Spleen (tissue), 11 donors: Measurements from ENCODE around the gene TRPM8. TPM values are rescaled to one million over a fixed set of nuclear protein-coding genes. Genes with fewer than 3 reads are reported as not detected.

Experiments used
- DNase-seq: peaks from one replicate; pipeline ENCODE4 v3.0.0-alpha.2; 2020
- H3K27ac ChIP-seq, 8 donors: fragments of 200-600 bp; sonication (generic) in 7 of 8; 1 replicate in 4 of 8; 2 replicates in 4 of 8; pipeline versions ENCODE4 v1.5.0 to v1.8.0; 2016 to 2021; ENCODE audit warnings: inconsistent platforms in 4 of 8, mild to moderate bottlenecking in 4 of 8, moderate library complexity in 1 of 8
- H3K27me3 ChIP-seq, 7 donors: fragments of 200-600 bp; sonication (generic) in 6 of 7; replicated peaks in 1 of 7; 1 replicate in 4 of 7; 2 replicates in 3 of 7; pipeline versions ENCODE4 v1.5.0 to v1.8.0; 2016 to 2021; ENCODE audit warnings: inconsistent platforms in 3 of 7, mild to moderate bottlenecking in 1 of 7
- H3K36me3 ChIP-seq, 6 donors: fragments of 200-600 bp; sonication (generic) in 5 of 6; 1 replicate in 4 of 6; 2 replicates in 2 of 6; pipeline versions ENCODE4 v1.5.0 to v1.8.0; 2016 to 2021; ENCODE audit warnings: inconsistent platforms in 2 of 6
- H3K4me1 ChIP-seq, 6 donors: fragments of 200-600 bp; sonication (generic) in 5 of 6; 1 replicate in 3 of 6; 2 replicates in 3 of 6; pipeline versions ENCODE4 v1.5.0 to v1.8.0; 2016 to 2021; ENCODE audit warnings: inconsistent platforms in 3 of 6
- H3K4me3 ChIP-seq, 8 donors: fragments of 200-600 bp; sonication (generic) in 7 of 8; 1 replicate in 4 of 8; 2 replicates in 4 of 8; pipeline versions ENCODE4 v1.5.0 to v1.8.0; 2016 to 2021; ENCODE audit warnings: inconsistent platforms in 4 of 8, mild to moderate bottlenecking in 4 of 8, moderate library complexity in 2 of 8
- H3K9me3 ChIP-seq, 8 donors: fragments of 200-600 bp; sonication (generic) in 7 of 8; 1 replicate in 4 of 8; 2 replicates in 4 of 8; pipeline versions ENCODE4 v1.5.0 to v1.8.0; 2016 to 2021; ENCODE audit warnings: inconsistent platforms in 4 of 8
- CTCF ChIP-seq, 11 experiments: fragments of 200-600 bp in 7 of 11; fragments of 450-650 bp in 4 of 11; sonication (generic) in 4 of 11; IDR thresholded peaks in 8 of 11; conservative IDR thresholded peaks in 3 of 11; 1 replicate in 7 of 11; 2 replicates in 4 of 11; pipeline versions ENCODE4 v1.4.0 to v1.8.0; 2016 to 2021; ENCODE audit warnings: antibody characterized with exemption in 11 of 11, inconsistent platforms in 4 of 11, mild to moderate bottlenecking in 1 of 11
- POLR2A ChIP-seq, 3 donors: fragments of 450-650 bp; IDR thresholded peaks; one replicate each; pipeline ENCODE4 v1.5.1; 2017; ENCODE audit warnings: antibody characterized with exemption in 3 of 3, mild to moderate bottlenecking in 1 of 3
- POLR2AphosphoS5 ChIP-seq, 3 donors: sonication (generic); formaldehyde crosslinking; IDR thresholded peaks; one replicate each; pipeline ENCODE4 v1.5.1; 2017; ENCODE audit warnings: antibody characterized with exemption in 3 of 3
- WGBS, 5 donors: extraction: QIAGEN DNeasy Blood & Tissue Kit in 3 of 5; methylation state at CpG; one replicate each; pipeline versions ENCODE4 v1.1.5 to v1.1.7; 2013 to 2018; 5-methylcytosine and 5-hydroxymethylcytosine counted together
- intact Hi-C: fragments of 100-400 bp; cut with DNase I; formaldehyde crosslinking; loops from one replicate; pipeline ENCODE4 v1.15.0; 2023; ENCODE audit warnings: low total_unique reads
- polyA plus RNA-seq, 3 donors: library from polyadenylated mRNA; stranded (reverse); fragments of 200-250 nt; gene quantifications; one replicate each; pipeline ENCODE4 v1.2.1, GENCODE V29; 2013
- total RNA-seq, 7 donors: library from RNA; depleted of rRNA in 3 of 7; stranded (reverse); fragments of >200 nt in 3 of 7; fragmentation: NEBNext Ultra II Directional in 4 of 7; extraction: Animal tissue kit (Norgen Biotek cat#: 25700) in 4 of 7; gene quantifications; one replicate each; pipeline versions ENCODE4 v1.1.0 to v1.2.1, GENCODE V29; 2016 to 2021
- donor health status: healthy with polysubstance abuse.
- donor health status: DM: no; HTN: no; CAD: no; lungs with moderate emphysema.
- donor health status: DM: no; HTN: no; CAD: no.
- donor health status: Bipolar disorder and iron deficiency.
- donor health status: healthy.
- donor health status: DM: no; HTN: no; CAD: no.
- donor health status: DM: yes; HTN: yes; CAD: no.

TRPM8 gene
- total and polyA plus RNA-seq, 10 donors, result 0.02 to 0.06 TPM; not detected in 8

- Histone ChIP-seq H3K4me1 (no peaks in the 10 kb centered on the region), H3K4me3 (no peak overlapping the region), H3K36me3 (no peaks in the 10 kb centered on the region), H3K27me3 (peaks cover 0 to 10% (median 0%) of the 10 kb centered on the region in 7 donors), H3K27ac (no peak overlapping the region), H3K9me3 (no peaks in the 10 kb centered on the region)
- intact Hi-C loops, result no loop called here
- no peak for TF ChIP-seq POLR2A (IDR thresholded peaks at IDR 0.05)
- 76 to 87% (median 79%) methylated on average over 4 of the region's 4 CpGs for WGBS, 5 donors
- no peak for DNase-seq
Measured at GRCh38 chr2:234048049-234048448, 130.9 kb downstream of the TRPM8 start.

- no peaks in the 10 kb centered on the region for H3K9me3 ChIP-seq
- H3K27ac ChIP-seq, result no peak within 1 kb of the TSS
- no peaks in the 10 kb centered on the region for H3K4me1 ChIP-seq
- TF ChIP-seq CTCF (IDR thresholded peaks at IDR 0.05 in 8 of 11, conservative IDR thresholded peaks at IDR 0.05 in 3 of 11), result no peak
- TF ChIP-seq POLR2A (IDR thresholded peaks at IDR 0.05), result no peak
- no peak for TF ChIP-seq POLR2AphosphoS5 (IDR thresholded peaks at IDR 0.05)
- intact Hi-C loops, result no loop called here
- WGBS, 5 donors, result 85 to 94% (median 90%) methylated on average over 9 of the region's 9 CpGs
- no peak within 1 kb of the TSS for H3K4me3 ChIP-seq
- H3K36me3 ChIP-seq, result no peaks in the 10 kb centered on the region
- peaks cover 0 to 14% (median 0%) of the 10 kb centered on the region in 7 donors for H3K27me3 ChIP-seq
- no peak for DNase-seq
Measured at GRCh38 chr2:234050455-234051135, 133.4 kb downstream of the TRPM8 start, which contains the start of gene SPP2. Gene SPP2 (plus strand): TSS chr2:234050702. CDS start chr2:234050787, 85 bp downstream.

GRCh38 chr2:234051374-234052070 lies 134.3 kb downstream of the TRPM8 start:
- Histone ChIP-seq H3K27me3 (peaks cover 0 to 14% (median 0%) of the 10 kb centered on the region in 7 donors), H3K4me1 (no peaks in the 10 kb centered on the region), H3K9me3 (no peaks in the 10 kb centered on the region), H3K27ac (no peak overlapping the region), H3K4me3 (no peak overlapping the region), H3K36me3 (no peaks in the 10 kb centered on the region)
- no peak for DNase-seq
- intact Hi-C loops, result no loop called here
- TF ChIP-seq POLR2A (IDR thresholded peaks at IDR 0.05), result no peak
- TF ChIP-seq POLR2AphosphoS5 (IDR thresholded peaks at IDR 0.05), result no peak
- TF ChIP-seq CTCF (IDR thresholded peaks at IDR 0.05 in 8 of 11, conservative IDR thresholded peaks at IDR 0.05 in 3 of 11), result no peak
- WGBS, 5 donors, result 82 to 93% (median 90%) methylated on average over 4 of the region's 4 CpGs

- H3K4me3 ChIP-seq, result no peak overlapping the region
- H3K9me3 ChIP-seq, result no peaks in the 10 kb centered on the region
- intact Hi-C loops, result no loop called here
Measured at GRCh38 chr2:234058881-234059280, 141.7 kb downstream of the TRPM8 start.

More at GRCh38 chr2:234058881-234059280, 141.7 kb downstream of the TRPM8 start:
- DNase-seq, result no peak
- Histone ChIP-seq H3K36me3 (no peaks in the 10 kb centered on the region), H3K27me3 (peaks cover 0 to 25% (median 0%) of the 10 kb centered on the region in 7 donors), H3K27ac (no peak overlapping the region), H3K4me1 (no peaks in the 10 kb centered on the region)
- 79 to 89% (median 87%) methylated on average over 4 of the region's 4 CpGs for WGBS, 5 donors
- TF ChIP-seq POLR2AphosphoS5 (IDR thresholded peaks at IDR 0.05), result no peak
- no peak for TF ChIP-seq POLR2A (IDR thresholded peaks at IDR 0.05)
- no peak for TF ChIP-seq CTCF (IDR thresholded peaks at IDR 0.05 in 8 of 11, conservative IDR thresholded peaks at IDR 0.05 in 3 of 11)
